ENCODE measurements around the gene ROPN1L. TPM values are rescaled to one million over a fixed set of nuclear protein-coding genes. Genes with fewer than 3 reads are reported as not detected.

Gene ROPN1L
- total RNA-seq, 1 experiment from 2014 or later = 0.66 TPM

DNA sequence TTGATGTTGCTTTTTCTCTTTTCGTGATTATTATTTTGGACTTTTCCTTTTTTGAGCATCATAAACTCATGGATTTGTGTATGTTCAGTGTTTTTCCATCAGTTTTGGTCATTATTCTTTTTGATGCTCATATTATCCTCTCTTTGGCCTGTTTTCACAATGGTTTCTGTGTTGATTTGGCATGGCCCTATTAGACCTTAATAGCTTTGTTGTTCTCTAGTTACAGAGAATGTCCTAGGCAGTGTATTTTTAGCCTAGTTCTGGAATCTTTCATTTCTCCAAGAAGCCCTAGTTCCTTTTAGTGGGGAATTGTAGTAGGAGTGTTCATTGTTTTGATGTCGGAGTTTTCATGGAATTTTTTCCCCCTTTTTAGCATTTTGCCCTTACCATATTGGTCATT lies 41.3 kb upstream of the ROPN1L start:
- Histone ChIP-seq H3K9me2 (ENCODE audit: insufficient read depth) (no peaks in the 10 kb centered on the region), H2AFZ (ENCODE audit: low read depth, low read length, poor library complexity, severe bottlenecking) (no peak overlapping the region), H3K36me3 (ENCODE audit: control insufficient read depth in 1 of 2, insufficient read depth in 2 of 2, low read length in 2 of 2) (peaks cover 25 to 65% of the 10 kb centered on the region in 2 experiments), H3K27ac (ENCODE audit: low read depth, low read length) (no peak overlapping the region), H3K4me3 (replicated peaks in 1 of 2; ENCODE audit: low read depth in 1 of 2, low read length in 2 of 2) (no peak overlapping the region), H3K4me1 (ENCODE audit: control insufficient read depth in 1 of 2, insufficient read depth in 2 of 2, low read length in 2 of 2) (no peaks in the 10 kb centered on the region), H3K27me3 (ENCODE audit: insufficient read depth, low read length) (no peaks in the 10 kb centered on the region), H4K20me1 (ENCODE audit: insufficient read depth) (peaks cover 16% of the 10 kb centered on the region; the same call in 1 of the 2 replicates), H3K9ac (ENCODE audit: low read length) (no peak overlapping the region), H3K4me2 (ENCODE audit: low read length) (no peak overlapping the region), H3K9me3 (ENCODE audit: control insufficient read depth in 1 of 2, insufficient read depth in 1 of 2, low read depth in 1 of 2, low read length in 2 of 2) (no peaks in the 10 kb centered on the region), H3K79me2 (ENCODE audit: insufficient read depth, low read length) (peaks cover 10% of the 10 kb centered on the region)
- ATAC-seq = no peak
- no peak for TF ChIP-seq SP1 (IDR thresholded peaks at IDR 0.05; ENCODE audit: low read depth)
- no peak for TF ChIP-seq EZH2phosphoT487 (IDR thresholded peaks at IDR 0.05; ENCODE audit: borderline replicate concordance)
- TF ChIP-seq, protein P1, sequence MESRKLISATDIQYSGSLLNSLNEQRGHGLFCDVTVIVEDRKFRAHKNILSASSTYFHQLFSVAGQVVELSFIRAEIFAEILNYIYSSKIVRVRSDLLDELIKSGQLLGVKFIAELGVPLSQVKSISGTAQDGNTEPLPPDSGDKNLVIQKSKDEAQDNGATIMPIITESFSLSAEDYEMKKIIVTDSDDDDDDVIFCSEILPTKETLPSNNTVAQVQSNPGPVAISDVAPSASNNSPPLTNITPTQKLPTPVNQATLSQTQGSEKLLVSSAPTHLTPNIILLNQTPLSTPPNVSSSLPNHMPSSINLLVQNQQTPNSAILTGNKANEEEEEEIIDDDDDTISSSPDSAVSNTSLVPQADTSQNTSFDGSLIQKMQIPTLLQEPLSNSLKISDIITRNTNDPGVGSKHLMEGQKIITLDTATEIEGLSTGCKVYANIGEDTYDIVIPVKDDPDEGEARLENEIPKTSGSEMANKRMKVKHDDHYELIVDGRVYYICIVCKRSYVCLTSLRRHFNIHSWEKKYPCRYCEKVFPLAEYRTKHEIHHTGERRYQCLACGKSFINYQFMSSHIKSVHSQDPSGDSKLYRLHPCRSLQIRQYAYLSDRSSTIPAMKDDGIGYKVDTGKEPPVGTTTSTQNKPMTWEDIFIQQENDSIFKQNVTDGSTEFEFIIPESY (IDR thresholded peaks at IDR 0.05; ENCODE audit: extremely low read depth, insufficient replicate concordance, low read length) = no peak
- TF ChIP-seq, protein P2, sequence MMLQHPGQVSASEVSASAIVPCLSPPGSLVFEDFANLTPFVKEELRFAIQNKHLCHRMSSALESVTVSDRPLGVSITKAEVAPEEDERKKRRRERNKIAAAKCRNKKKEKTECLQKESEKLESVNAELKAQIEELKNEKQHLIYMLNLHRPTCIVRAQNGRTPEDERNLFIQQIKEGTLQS (IDR thresholded peaks at IDR 0.05) = no peak
- no peak for TF ChIP-seq EZH2 (IDR thresholded peaks at IDR 0.05)
- TF ChIP-seq, protein P3, sequence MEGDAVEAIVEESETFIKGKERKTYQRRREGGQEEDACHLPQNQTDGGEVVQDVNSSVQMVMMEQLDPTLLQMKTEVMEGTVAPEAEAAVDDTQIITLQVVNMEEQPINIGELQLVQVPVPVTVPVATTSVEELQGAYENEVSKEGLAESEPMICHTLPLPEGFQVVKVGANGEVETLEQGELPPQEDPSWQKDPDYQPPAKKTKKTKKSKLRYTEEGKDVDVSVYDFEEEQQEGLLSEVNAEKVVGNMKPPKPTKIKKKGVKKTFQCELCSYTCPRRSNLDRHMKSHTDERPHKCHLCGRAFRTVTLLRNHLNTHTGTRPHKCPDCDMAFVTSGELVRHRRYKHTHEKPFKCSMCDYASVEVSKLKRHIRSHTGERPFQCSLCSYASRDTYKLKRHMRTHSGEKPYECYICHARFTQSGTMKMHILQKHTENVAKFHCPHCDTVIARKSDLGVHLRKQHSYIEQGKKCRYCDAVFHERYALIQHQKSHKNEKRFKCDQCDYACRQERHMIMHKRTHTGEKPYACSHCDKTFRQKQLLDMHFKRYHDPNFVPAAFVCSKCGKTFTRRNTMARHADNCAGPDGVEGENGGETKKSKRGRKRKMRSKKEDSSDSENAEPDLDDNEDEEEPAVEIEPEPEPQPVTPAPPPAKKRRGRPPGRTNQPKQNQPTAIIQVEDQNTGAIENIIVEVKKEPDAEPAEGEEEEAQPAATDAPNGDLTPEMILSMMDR (IDR thresholded peaks at IDR 0.05 in 2 of 3, conservative IDR thresholded peaks at IDR 0.05 in 1 of 3; ENCODE audit: borderline replicate concordance in 1 of 3, insufficient read depth in 1 of 3, low read depth in 2 of 3, low read length in 2 of 3) = no peak
- no peak for TF ChIP-seq ZFX (IDR thresholded peaks at IDR 0.05)
- no peak for TF ChIP-seq SRF (IDR thresholded peaks at IDR 0.05; ENCODE audit: low read depth)
- TF ChIP-seq POLR2A (IDR thresholded peaks at IDR 0.05; ENCODE audit: borderline replicate concordance, extremely low read depth, insufficient read depth, insufficient read length) = no peak
- no peak for TF ChIP-seq JUND (IDR thresholded peaks at IDR 0.05)
- no peak for TF ChIP-seq YY1 (IDR thresholded peaks at IDR 0.05; ENCODE audit: extremely low read depth, insufficient replicate concordance, low read depth, low read length)
- TF ChIP-seq FOSL1 (IDR thresholded peaks at IDR 0.05; ENCODE audit: low read depth) = no peak
- no peak for TF ChIP-seq POLR2AphosphoS5 (IDR thresholded peaks at IDR 0.05; ENCODE audit: low read depth, low read length)
- no peak for TF ChIP-seq CEBPB (IDR thresholded peaks at IDR 0.05; ENCODE audit: low read depth)
- intact Hi-C loops (cut with micrococcal nuclease) = no loop called here
- ChIA-PET RAD21 (ENCODE audit: low non-redundant PET in 1 of 2, low total read pairs in 2 of 2, uncharacterized antibody in 2 of 2, unreplicated experiment in 2 of 2) (no interaction called here), CTCF (no interaction called here), POLR2A (no interaction called here)
- no peak for DNase-seq (ENCODE audit: low read depth, low spot score)
- no TSS peak for BruUV-seq (replicated peaks)

All from HCT116 (cell line).